HG02885 (cell line): ENCODE measurements around the gene GATAD2A.
A peak's percentile ranks its signal among the peaks of the same experiment; 100 is the strongest.
"Not testable (repeated sequence)": the region's sequence is repeated elsewhere in the genome, so short reads cannot be mapped to it uniquely, and the experiment has no call there.

ENCODE experiments used
- ATAC-seq: cut with Tn5 transposase; IDR thresholded peaks from one replicate; pipeline ENCODE4 v1.9.1; 2021; ENCODE audit warnings: mild to moderate bottlenecking; ENCODE audit not compliant: unreplicated experiment, poor library complexity

The GATAD2A gene

GRCh38 chr19:19463348-19464117 is 58.1 kb downstream of the GATAD2A start:
- no peak for ATAC-seq

- ATAC-seq = no peak
Observed at GRCh38 chr19:19464339-19465098, 59.0 kb downstream of the GATAD2A start.

GRCh38 chr19:19465436-19466070 is 60.1 kb downstream of the GATAD2A start:
- no peak for ATAC-seq

GRCh38 chr19:19466201-19466600 is 60.7 kb downstream of the GATAD2A start:
- ATAC-seq = no peak

GRCh38 chr19:19468424-19469050 is 63.1 kb downstream of the GATAD2A start:
- ATAC-seq = no peak

GRCh38 chr19:19470579-19470978 is 65.1 kb downstream of the GATAD2A start:
- ATAC-seq = no peak

GRCh38 chr19:19471682-19472081 is 66.2 kb downstream of the GATAD2A start:
- ATAC-seq = no peak

GRCh38 chr19:19472106-19472505 is 66.6 kb downstream of the GATAD2A start:
- not testable (repeated sequence) for ATAC-seq

- ATAC-seq = no peak
Observed at GRCh38 chr19:19475015-19475765, 69.7 kb downstream of the GATAD2A start.

- ATAC-seq = no peak
Observed at GRCh38 chr19:19475849-19476828, 70.7 kb downstream of the GATAD2A start.

GRCh38 chr19:19477705-19478383 is 72.4 kb downstream of the GATAD2A start:
- no peak for ATAC-seq

- ATAC-seq = peak; percentile 56
Observed at GRCh38 chr19:19480688-19481087, 75.2 kb downstream of the GATAD2A start.

GRCh38 chr19:19482809-19483596 is 77.5 kb downstream of the GATAD2A start:
- no peak for ATAC-seq

- no peak for ATAC-seq
Observed at GRCh38 chr19:19485161-19485997, 79.9 kb downstream of the GATAD2A start.

- ATAC-seq = no peak
Observed at GRCh38 chr19:19485998-19486290, 80.5 kb downstream of the GATAD2A start.

GRCh38 chr19:19486343-19487076 is 81.0 kb downstream of the GATAD2A start:
- ATAC-seq = no peak
